Glomerular endothelial cell (primary cell): ENCODE data around the gene REEP6. TPM values are rescaled to one million over a fixed set of nuclear protein-coding genes. Genes with fewer than 3 reads are reported as not detected.
"Not testable (repeated sequence)": the region's sequence is repeated elsewhere in the genome, so short reads cannot be mapped to it uniquely, and the experiment has no call there.

Experiments used
- DNase-seq: peaks from one replicate; pipeline ENCODE4 v3.0.0-alpha.2; 2011; ENCODE audit warnings: low read depth, low spot score; ENCODE audit errors: extremely low read depth
- total RNA-seq: library from RNA; depleted of rRNA; stranded (reverse); fragments of >200 nt; gene quantifications from 2 replicates; pipeline ENCODE4 v1.2.3, GENCODE V29; 2015

Gene REEP6
- total RNA-seq, 1 donor from 2014 or later: 4.3 TPM

DNA sequence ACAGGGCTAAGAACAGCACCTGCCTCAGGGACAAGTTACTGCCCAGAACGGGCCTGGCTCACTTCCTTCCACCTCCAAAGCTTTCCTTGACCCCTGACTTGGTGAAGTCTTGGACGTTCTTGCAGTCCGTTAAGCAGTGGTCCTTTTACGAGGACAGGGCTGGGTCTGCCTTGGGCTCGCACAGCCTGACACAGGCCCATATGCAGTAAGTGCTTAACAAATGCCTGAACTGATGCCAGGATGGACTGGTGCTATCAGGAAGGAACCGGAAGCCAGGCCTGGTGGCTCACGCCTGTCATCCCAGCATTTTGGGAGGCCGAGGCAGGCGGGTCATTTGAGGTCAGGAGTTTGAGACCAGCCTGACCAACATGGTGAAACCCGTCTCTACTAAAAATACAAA lies 31.1 kb downstream of the REEP6 start:
- no peak for DNase-seq

DNA sequence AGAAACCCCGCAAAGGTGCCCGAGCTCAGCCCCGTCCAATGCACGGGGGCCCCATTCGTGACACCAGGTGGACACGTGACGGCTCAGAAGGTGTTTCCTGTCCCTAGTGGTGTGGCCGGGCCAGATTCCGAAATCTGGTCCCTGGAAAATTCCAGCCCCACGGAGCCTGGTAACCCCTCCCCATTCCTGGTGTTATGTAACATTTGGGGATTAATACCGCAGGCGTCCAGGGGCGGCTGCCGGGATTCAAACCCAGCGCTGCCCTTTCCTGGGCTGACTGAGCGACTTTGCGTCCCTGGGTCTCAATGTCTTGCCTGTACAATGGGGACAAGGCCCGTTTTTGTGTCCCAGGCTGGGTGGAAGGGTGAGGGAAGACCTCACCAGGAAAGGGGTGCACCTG lies 31.9 kb downstream of the REEP6 start:
- no peak for DNase-seq

DNA sequence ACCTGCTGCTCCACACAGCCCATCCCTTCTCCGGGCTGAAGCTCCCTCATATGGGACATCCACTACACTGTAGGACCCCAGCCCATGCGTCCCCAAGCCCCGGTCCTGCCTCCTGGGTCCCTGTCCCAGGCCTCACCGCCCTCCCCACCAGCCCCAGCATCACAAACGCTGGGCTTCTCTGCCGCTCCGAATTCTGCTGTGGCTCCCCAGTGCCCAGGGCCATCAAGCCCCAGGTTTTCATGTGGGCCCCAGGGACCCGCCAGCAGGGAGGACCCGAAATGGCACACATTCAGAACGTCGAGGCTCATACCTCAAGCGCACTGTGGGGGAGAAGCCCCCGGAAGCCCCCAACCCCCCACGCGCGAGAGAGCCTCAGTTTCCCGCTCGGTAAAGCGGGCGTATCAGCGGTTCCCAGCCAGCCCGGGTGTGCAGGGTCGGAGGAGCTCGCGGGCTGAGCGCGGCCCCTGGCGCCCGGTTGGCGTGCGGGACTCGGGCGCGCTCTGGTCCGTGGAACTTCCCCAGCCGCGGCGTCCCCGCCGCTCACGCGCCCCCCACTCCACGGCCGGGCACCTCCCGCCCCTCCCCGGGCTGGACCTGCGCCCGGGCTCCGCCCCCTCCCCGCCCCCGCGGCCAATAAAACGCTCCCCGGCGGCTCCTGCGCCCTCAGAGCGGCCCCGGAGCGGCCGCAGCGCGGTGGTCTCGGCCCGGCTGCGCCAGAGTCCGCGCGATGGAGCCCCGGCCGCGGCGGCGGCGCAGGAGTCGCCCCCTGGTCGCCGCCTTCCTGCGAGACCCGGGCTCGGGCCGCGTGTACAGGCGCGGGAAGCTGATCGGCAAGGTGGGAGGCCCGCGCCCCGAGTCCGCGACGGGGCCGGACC lies 32.7 kb downstream of the REEP6 start, which contains the start of gene PLK5:
Gene PLK5 (plus strand): TSS at position 666 of the 875 bp plus-strand sequence. CDS start 2,920 bp downstream, outside the sequence.
- no peak for DNase-seq

DNA sequence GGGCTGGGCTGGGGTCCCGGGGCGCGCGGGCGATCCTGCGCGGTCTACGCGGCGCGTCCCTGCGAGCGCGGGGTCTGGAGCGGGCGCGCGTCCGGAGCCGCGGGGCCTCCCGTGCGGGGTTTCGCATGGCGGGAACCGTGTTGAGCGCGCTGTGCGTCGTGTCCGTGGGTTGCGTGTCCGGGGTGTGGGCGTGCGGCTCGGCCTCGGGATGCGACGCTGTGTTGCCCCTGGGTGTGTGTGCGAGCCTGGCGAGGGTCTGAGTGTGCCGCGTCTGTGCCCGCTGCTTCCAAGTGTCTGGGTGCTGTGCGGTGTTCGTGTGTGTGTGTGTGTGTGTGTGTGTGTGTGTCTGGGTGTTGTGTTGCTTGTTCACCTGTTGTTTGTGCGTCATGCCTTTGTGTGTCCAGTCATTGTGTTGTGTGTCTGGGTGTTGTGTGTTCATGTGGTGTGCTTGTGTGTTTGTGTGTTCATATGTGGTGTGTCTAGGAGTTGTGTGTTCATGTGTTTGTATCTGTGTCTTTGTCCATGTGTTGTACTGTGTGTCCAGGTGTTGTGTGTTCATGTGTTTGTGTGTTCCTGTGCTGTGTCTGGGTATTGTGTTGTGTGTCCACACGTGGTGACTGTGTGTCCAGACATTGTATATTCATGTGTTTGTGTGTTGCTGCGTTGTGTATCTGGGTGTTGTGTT lies 33.4 kb downstream of the REEP6 start:
- DNase-seq: no peak

DNA sequence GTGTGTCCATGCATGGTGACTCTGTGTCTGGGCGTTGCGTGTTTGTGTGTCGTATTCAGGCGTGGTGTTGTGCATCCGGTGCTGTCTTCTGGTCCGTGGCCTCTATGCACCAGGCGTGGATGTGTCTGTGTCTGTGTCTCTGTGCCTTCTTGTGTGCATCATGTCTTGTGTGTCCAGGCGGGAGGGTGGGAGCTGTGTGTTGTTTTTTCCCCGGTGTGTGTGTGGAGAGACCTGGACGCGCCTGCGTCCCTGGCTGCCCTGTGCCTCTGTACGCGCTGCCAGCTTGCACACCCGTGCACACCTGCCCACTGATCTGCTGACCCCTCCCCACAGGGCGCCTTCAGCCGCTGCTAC lies 34.0 kb downstream of the REEP6 start:
- DNase-seq: no peak

DNA sequence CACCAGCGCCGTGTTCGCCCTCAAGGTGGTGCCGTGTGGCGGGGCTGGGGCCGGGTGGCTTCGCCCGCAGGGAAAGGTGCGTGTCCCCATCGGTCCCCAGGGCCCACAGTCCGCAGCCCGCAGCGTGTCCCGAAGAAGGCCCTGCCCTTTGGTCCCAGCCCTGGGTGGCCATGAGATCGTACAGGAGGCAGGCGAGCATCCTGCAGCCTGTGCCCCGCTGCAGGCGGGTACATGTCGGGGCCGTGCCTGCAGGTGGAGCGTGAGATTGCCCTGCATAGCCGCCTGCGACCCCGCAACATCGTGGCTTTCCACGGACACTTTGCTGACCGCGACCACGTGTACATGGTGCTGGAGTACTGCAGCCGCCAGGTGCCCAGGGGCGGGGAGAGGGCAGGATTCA lies 34.4 kb downstream of the REEP6 start:
- no peak for DNase-seq

DNA sequence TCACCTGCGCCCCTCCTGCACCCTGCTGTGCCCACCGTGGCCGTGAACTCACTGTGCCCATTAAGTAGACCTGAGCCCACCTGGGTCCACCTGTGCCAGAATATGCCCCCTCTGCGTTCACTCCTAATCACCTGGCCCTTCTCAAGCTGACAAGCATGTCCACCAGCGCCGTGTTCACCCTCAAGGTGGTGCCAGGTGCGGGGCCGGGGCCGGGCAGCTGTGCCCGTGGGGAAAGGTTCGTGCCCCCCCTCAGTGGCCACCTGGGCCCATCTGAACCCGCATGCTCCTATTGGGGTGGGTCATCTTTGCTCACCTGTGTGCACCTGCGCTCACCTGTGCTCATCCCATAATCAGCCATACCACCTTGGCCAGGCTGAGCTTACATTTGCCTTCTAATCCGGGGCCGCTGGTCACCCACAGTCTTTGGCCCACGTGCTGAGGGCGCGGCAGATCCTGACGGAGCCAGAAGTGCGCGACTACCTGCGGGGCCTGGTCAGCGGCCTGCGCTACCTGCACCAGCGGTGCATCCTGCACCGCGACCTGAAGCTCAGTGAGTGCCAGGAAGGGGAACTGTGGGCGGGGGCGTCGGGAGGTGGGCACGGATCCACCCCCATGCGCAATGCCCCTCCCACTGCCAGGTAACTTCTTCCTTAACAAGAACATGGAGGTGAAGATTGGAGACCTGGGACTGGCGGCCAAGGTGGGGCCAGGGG lies 35.2 kb downstream of the REEP6 start:
- DNase-seq: no peak

DNA sequence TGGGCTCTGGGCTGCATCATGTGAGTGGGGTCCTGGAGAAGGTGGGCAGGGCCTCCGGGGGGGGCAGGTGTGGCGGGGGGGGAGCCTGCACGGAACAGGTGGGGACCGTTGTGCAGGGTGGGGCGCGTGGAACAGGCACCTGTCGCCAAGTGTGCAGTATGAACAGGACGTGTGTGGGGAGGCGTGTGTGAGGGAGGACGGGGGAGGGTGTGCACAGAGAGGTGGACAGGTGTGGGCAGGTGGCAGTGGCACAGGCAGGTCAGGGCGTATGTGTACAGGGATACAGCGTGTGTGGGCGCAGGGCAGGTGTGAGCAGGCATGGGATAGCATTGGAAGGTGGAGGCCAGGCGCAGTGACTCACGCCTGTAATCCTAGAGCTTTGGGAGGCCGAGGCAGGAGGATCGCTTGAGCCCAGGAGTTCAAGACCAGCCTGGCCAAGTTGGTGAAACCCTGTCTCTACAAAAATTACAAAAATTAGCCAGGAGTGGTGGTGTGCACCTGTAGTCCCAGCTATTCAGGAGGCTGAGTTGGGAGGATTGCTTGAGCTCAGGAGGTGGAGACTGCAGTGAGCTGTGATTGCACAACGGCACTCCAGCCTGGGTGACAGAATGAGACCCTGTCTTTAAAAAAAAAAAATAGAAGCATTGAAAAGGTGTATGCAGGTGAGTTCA lies 36.1 kb downstream of the REEP6 start:
- no peak for DNase-seq

DNA sequence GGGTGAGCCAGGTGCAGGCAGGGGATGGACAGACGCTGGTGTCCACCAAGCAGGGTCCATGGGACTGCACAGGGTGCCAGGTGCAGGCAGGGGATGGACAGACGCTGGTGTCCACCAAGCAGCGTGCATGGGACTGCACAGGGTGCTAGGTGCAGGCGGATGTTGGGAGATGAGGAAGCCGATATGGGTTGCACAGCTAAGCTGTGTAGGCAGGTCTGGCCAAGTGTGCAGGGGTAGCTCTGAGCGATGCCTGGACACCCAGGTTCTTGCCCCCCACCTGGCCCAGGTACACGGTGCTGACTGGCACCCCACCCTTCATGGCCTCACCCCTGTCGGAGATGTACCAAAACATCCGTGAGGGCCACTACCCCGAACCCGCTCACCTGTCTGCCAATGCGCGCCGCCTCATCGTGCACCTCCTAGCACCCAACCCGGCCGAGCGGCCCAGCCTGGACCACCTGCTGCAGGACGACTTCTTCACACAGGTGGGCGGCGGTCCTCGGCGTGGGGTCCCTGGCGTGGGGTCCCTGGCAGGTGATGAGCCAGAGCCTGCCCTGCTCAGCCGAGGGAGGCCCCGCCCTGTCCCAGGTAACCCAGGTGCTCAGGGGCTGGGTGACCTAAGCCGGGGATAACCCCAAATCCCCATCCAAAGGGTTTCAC lies 36.8 kb downstream of the REEP6 start:
- no peak for DNase-seq

DNA sequence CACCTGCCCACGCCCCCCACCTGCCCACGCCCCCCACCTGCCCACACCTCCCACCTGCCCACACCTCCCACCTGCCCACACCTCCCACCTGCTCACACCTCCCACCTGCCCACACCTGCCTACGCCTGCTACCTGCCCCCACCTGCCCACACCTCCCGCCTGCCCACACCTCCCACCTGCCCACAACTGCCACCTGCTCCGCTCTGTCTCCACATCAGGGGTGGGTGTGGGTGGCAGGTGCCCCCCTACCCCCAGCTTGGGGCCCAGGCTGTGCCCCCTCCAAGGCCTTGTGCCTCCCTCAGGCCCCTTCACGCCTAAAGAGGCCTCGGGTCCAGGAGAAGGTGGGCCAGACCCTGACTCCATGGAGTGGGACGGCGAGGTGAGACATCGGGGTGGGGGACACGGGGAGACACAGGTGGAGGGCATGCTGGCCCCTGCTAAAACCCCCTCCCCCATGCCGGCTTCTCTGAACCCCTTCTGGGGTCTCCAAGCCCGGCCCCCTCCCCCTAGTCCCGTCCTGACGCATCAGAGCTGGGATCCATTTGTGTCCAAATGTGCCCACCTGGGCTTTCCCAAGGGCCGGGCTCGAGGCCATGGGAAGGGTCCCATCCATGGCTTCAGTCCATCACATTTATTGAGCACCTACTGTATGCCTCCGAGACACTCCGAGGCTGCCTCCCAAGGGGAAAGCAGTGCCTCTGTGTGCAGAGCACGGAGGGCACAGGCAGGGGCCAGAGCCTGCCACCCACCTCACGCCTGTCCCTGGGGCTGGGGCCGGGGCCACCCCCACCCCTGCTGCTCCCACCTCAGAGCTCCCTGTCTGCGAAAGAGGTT lies 37.8 kb downstream of the REEP6 start:
- DNase-seq: no peak

DNA sequence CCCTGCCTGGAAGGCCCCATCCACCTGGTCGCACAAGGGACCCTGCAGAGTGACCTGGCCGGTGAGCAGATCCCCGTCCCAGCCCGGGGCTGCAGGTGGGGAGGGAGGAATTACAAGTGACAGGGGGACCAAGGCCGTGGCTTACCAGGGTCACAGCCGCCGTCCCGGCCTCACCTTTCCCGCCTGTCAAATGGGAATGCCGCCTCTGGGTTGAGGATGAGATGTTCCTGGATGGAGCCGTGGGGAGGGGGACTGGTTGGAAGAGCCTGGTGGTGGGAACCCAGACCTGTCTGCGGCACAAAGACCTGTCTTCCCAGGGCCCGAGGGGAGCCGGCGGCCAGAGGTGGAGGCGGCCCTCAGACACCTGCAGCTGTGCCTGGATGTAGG lies 38.4 kb downstream of the REEP6 start:
- DNase-seq: no peak

DNA sequence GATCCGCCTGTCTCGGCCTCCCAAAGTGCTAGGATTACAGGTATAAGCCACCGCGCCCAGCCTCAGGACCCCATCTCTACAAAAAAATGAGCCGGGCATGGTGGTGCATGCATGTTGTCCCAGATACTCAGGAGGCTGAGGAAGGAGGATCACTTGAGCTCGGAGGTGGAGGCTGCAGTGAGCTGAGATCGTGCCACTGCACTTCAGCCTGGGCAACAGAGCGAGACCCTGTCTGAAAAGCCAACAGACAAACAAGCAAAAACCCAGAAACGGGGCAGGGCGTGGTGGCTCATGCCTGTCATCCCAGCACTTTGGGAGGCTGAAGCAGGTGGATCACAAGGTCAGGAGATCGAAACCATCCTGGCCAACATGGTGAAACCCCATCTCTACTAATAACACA lies 39.9 kb downstream of the REEP6 start:
- DNase-seq: not testable (repeated sequence)

DNA sequence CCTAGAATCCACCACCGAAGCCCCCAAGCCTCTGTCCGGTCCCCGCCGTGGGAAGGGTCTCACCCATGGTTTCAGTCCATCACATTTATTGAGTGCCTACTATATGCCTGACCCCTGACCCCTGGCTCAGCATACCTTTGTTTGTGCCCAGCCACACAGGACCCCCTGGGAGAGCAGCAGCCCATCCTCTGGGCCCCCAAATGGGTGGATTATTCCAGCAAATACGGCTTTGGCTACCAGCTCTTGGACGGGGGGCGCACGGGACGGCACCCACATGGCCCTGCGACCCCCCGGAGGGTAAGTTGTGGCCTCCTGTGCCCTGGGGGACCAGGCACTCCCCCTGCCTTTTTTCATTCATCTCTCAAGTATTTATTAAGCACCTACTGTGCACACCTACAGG lies 40.6 kb downstream of the REEP6 start:
- DNase-seq: no peak

DNA sequence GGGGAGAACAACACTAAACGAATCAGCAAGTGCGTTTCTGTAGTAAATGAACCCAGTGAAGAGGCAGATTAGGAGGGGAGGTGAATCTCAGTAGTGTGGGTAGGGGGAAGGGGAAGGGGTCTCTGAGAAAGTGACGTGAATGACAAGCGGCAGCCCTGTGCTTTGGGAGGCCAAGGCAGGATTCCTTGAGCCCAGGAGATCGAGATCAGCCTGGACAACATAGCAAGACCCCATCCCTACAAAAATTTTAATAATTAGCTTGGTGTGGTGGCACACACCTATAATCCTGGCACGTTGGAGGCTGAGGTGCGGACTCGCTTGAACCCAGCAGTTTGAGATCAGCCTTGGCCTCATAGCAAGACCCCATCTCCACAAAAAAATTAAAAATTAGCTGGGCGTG lies 41.0 kb downstream of the REEP6 start:
- DNase-seq: no peak

DNA sequence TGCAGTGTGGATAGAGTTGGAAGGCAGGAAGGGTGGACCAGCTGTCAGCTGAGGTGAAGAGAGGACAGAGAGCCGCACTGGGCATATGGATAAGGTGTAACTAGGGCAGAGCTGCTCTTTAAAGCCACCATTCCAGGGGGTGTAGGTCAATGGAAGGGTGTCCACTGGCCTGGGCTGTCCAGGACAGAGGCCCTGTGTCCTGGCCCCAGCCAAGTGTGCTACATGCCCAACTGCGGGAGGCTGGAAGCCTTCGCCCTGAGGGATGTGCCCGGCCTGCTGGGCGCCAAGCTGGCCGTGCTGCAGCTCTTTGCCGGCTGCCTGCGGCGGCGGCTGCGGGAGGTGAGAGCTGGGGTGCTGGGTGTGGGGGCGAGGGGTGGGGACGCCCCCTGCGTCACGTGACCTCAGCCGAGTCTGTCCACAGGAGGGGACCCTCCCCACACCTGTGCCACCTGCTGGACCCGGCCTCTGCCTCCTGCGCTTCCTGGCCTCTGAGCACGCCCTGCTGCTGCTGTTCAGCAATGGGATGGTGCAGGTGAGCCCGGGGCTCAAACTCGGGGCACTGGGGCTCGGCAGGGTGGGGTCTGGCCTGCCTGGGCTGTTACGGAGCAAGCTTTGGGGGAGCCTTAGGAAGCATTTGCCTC lies 42.6 kb downstream of the REEP6 start:
- DNase-seq: no peak

DNA sequence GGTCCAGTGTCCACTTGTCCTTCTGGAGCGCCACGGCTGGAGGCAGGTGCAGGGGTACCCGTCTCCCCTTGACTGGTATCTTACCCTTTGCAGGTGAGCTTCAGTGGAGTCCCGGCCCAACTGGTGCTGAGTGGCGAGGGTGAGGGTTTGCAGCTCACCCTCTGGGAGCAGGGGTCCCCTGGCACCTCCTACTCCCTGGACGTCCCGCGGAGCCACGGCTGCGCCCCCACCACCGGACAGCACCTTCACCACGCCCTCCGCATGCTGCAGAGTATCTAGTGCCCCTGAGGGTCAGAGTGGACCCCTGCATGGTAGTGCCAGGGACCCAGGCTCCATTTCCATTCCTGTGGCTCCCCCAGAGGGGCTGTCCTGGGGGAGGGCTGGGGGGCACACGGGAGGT lies 44.0 kb downstream of the REEP6 start:
- no peak for DNase-seq

DNA sequence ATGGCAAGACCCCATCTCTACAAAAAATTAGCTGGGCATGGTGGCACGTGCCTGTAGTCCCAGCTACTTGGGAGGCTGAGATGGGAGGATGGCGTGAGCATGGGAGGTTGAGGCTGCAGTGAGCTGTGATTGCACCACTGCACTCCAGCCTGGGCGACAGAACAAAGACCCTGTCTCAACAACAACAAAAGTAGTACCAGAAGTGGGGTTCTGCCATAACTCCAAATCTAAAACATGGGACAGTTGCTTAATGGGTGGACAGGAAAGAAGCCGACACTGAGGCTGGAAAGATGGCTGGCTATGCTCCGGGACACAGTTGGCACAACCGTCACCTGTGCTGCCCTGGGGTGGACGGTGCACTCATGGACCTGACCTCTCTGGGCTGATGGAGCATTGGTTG lies 44.7 kb downstream of the REEP6 start:
- not testable (repeated sequence) for DNase-seq

DNA sequence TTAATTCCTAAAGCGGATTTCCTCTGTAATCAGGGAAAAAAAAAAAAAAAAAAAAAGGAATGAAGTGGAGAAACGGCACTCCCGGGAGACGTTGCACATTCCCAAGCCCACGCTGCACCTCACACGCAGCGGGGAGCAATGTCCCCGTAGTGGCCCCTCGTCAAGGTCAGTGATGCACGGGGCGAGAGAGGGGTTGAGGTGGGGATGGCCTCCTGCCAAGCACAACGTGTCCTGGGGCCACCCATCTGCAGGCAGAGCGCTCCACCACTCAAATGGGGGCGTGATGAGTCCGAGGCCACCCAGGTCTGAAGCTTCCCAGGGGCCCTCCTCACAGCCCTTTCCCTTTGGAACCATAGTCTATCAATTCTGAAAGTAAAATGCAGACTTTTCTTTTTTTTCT lies 48.0 kb downstream of the REEP6 start:
- no peak for DNase-seq

DNA sequence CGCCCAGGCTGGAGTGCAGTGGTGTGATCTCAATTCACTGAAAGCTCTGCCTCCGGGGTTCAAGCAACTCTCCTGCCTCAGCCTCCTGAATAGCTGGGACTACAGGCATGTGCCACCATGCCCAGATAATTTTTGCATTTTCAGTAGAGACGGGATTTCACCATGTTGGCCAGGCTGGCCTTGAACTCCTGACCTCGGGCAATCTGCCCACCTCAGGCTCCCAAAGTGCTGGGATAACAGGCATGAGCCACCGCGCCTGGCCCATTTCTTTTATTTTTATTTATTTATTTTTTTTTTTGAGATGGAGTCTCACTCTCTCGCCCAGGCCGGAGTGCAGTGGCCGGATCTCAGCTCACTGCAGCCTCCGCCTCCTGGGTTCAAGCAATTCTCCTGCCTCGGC lies 48.8 kb downstream of the REEP6 start:
- not testable (repeated sequence) for DNase-seq
